SU-DHL-6 (cell line): ENCODE results near the gene ATF7IP.

Experiments
- H2AFZ ChIP-seq: fragments of 200-600 bp; sonication (generic); 2 replicates; pipeline ENCODE4 v1.6.1; 2014; ENCODE audit warnings: low read depth, mild to moderate bottlenecking, moderate library complexity, mixed read lengths, antibody characterized with exemption, low read length; ENCODE audit not compliant: severe bottlenecking
- H3F3A ChIP-seq: fragments of 200-600 bp; shearing (Covaris generic); 2 replicates; pipeline ENCODE4 v1.6.0; 2016; ENCODE audit warnings: antibody characterized with exemption, mild to moderate bottlenecking; ENCODE audit not compliant: insufficient read depth
- H3K27ac ChIP-seq: fragments of 200-600 bp; sonication (generic); 2 replicates; pipeline ENCODE4 v1.5.1; 2016; ENCODE audit warnings: low read depth, mild to moderate bottlenecking, low read length, moderate library complexity, mixed read lengths
- H3K27me3 ChIP-seq: fragments of 200-600 bp; sonication (generic), shearing (Covaris generic); 2 replicates; pipeline ENCODE4 v1.6.0; 2014; ENCODE audit warnings: mild to moderate bottlenecking, low read length
- H3K36me3 ChIP-seq: fragments of 200-600 bp; sonication (generic); 2 replicates; pipeline ENCODE4 v1.6.1; 2014; ENCODE audit warnings: mild to moderate bottlenecking, low read length, mixed read lengths
- H3K4me2 ChIP-seq: fragments of 300-600, 200-600 bp; shearing (Covaris generic), sonication (generic); 2 replicates; pipeline ENCODE4 v1.6.0; 2014; ENCODE audit warnings: low read length, low read depth, mild to moderate bottlenecking; ENCODE audit not compliant: poor library complexity, severe bottlenecking
- H3K4me3 ChIP-seq: fragments of 200-600 bp; sonication (generic); 2 replicates; pipeline ENCODE4 v1.5.1; 2014; ENCODE audit warnings: antibody characterized with exemption, low read length, mild to moderate bottlenecking, mixed read lengths; ENCODE audit not compliant: insufficient read depth, poor library complexity, severe bottlenecking
- H3K79me2 ChIP-seq: fragments of 200-600 bp; sonication (generic); 2 replicates; pipeline ENCODE4 v1.6.1; 2014; ENCODE audit warnings: mild to moderate bottlenecking, low read length, moderate library complexity; ENCODE audit not compliant: insufficient read depth
- H3K9ac ChIP-seq: fragments of 200-600 bp; sonication (generic); 2 replicates; pipeline ENCODE4 v1.7.0; 2014; ENCODE audit warnings: mild to moderate bottlenecking, low read length
- H3K9me2 ChIP-seq: fragments of 200-600 bp; sonication (generic); replicated peaks from 2 replicates; pipeline ENCODE4 v1.6.1; 2014; ENCODE audit warnings: low read length; ENCODE audit not compliant: insufficient read depth
- H3K9me3 ChIP-seq: fragments of 200-600 bp; sonication (generic); 2 replicates; pipeline ENCODE4 v1.6.1; 2014; ENCODE audit warnings: low read length, mixed read lengths; ENCODE audit not compliant: insufficient read depth
- H4K20me1 ChIP-seq: fragments of 200-600 bp; sonication (generic); 2 replicates; pipeline ENCODE4 v1.6.1; 2014; ENCODE audit warnings: low read depth, mild to moderate bottlenecking, antibody characterized with exemption, low read length, moderate library complexity, mixed read lengths
- EZH2phosphoT487 ChIP-seq: fragments of 200-600 bp; sonication (generic), shearing (Covaris generic); conservative IDR thresholded peaks from 2 replicates; pipeline ENCODE4 v1.6.1; 2018; ENCODE audit warnings: mild to moderate bottlenecking, antibody characterized with exemption, low read length, moderate library complexity, mixed read lengths
- TF ChIP-seq, protein P1 (sequence below): fragments of 200-600 bp; sonication (generic); IDR thresholded peaks from one replicate; pipeline ENCODE4 v1.5.1; 2017; ENCODE audit warnings: antibody characterized with exemption, mild to moderate bottlenecking, low read length, moderate library complexity; ENCODE audit not compliant: insufficient read depth, poor library complexity, severe bottlenecking

Gene ATF7IP

DNA sequence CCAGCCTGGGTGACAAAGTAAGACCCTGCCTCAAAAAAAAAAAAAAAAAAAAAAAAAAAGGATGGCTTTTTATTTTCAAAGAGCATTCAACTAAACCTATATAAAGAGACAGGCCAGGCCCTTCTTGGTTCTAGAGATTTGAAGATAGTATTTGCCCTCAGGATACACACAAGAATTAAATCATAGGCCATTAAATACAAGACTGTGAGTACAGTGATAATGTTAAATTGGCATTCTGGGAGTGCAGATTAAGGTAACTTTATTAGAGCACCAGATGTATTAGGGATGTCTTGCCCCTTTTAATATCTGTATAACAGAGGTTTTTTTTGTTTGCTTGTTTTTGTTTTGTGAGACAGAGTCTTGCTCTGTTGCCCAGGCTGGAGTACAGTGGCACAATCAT lies 61.3 kb downstream of the ATF7IP start:
- H3K9me3 ChIP-seq, result no peaks in the 10 kb centered on the region
- H3K9ac ChIP-seq, result no peak overlapping the region
- no peaks in the 10 kb centered on the region for H4K20me1 ChIP-seq
- peaks cover 25% of the 10 kb centered on the region; the same call in 1 of the 2 replicates for H3K36me3 ChIP-seq
- no peaks in the 10 kb centered on the region; the same call in 1 of the 2 replicates for H3F3A ChIP-seq
- H3K4me2 ChIP-seq, result no peak overlapping the region
- H3K79me2 ChIP-seq, result peaks cover 100% of the 10 kb centered on the region
- H3K4me3 ChIP-seq, result no peak overlapping the region
- no peak overlapping the region for H2AFZ ChIP-seq
- no peaks in the 10 kb centered on the region for H3K9me2 ChIP-seq
- H3K27me3 ChIP-seq, result no peaks in the 10 kb centered on the region
- no peak overlapping the region for H3K27ac ChIP-seq
- no peak for TF ChIP-seq EZH2phosphoT487
- TF ChIP-seq, protein P1, sequence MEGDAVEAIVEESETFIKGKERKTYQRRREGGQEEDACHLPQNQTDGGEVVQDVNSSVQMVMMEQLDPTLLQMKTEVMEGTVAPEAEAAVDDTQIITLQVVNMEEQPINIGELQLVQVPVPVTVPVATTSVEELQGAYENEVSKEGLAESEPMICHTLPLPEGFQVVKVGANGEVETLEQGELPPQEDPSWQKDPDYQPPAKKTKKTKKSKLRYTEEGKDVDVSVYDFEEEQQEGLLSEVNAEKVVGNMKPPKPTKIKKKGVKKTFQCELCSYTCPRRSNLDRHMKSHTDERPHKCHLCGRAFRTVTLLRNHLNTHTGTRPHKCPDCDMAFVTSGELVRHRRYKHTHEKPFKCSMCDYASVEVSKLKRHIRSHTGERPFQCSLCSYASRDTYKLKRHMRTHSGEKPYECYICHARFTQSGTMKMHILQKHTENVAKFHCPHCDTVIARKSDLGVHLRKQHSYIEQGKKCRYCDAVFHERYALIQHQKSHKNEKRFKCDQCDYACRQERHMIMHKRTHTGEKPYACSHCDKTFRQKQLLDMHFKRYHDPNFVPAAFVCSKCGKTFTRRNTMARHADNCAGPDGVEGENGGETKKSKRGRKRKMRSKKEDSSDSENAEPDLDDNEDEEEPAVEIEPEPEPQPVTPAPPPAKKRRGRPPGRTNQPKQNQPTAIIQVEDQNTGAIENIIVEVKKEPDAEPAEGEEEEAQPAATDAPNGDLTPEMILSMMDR, result no peak

DNA sequence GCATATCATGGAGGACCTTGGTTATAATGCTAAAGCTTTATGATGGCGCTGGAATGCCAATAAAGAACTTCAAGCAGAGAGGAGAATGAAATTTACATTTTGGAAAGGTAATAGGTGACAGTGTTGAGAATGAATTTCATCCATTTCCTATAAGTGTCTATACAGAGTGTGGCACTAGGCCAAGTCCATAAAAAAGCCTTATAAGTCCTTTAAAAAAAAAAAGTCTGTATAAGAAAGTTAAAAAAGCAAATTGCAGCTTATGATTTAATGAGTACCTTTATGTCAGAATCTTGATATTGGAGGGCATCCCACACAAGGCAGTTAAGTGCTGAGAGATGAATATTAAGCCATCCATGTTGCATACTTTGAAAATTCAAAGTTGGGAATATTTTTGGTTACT lies 62.4 kb downstream of the ATF7IP start:
- Histone ChIP-seq H3K4me2 (no peak overlapping the region), H3K27me3 (no peaks in the 10 kb centered on the region), H3K9me3 (no peaks in the 10 kb centered on the region), H3K9me2 (no peaks in the 10 kb centered on the region), H3K79me2 (peaks cover 100% of the 10 kb centered on the region), H3K36me3 (peaks cover 23% of the 10 kb centered on the region; the same call in 1 of the 2 replicates), H3K4me3 (no peak overlapping the region), H3F3A (no peaks in the 10 kb centered on the region; the same call in 1 of the 2 replicates), H3K9ac (no peak overlapping the region), H4K20me1 (no peaks in the 10 kb centered on the region), H2AFZ (no peak overlapping the region), H3K27ac (no peak overlapping the region)
- TF ChIP-seq, protein P1, result no peak
- no peak for TF ChIP-seq EZH2phosphoT487

DNA sequence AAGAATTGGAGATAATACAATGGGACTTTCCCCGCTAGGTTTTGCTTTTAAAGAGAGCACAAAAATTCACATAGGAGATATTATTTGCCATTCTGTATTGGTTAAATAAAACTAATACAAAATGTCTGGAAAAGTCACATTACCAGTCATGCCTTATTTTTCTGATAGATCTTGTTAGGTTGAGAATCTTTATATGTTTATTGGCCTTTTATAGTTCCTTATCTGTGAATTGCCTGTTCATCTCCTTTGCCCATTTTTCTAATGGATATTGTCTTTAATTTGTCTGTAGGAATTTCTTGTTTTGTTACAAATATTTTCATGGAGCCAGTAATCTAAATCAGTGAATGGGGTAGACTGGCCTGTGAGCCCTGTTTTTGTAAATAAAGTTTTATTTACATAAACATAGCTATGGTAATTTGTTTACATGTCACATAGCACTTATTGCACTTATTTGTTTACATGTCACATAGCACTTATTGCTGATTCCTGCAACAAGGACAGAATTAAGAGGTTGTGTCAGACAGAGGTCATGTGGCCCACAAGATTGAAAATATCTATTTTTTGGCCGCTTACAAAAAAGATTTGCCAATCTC lies 65.0 kb downstream of the ATF7IP start:
- no peak for TF ChIP-seq EZH2phosphoT487
- TF ChIP-seq, protein P1, result no peak
- Histone ChIP-seq H3K27me3 (no peaks in the 10 kb centered on the region), H3K27ac (no peak overlapping the region), H3K4me2 (no peak overlapping the region), H3K9me3 (no peaks in the 10 kb centered on the region), H3K79me2 (peaks cover 95% of the 10 kb centered on the region), H4K20me1 (no peaks in the 10 kb centered on the region), H3K9me2 (no peaks in the 10 kb centered on the region), H3K36me3 (peaks cover 17% of the 10 kb centered on the region; the same call in 1 of the 2 replicates), H2AFZ (no peak overlapping the region), H3K9ac (no peak overlapping the region), H3F3A (no peaks in the 10 kb centered on the region; the same call in 1 of the 2 replicates), H3K4me3 (no peak overlapping the region)
